ENCODE data around the gene NPAS3.

- TF ChIP-seq CTCF (conservative IDR thresholded peaks at IDR 0.05; ENCODE audit: low read length), result no peak
- TF ChIP-seq EZH2phosphoT487 (IDR thresholded peaks at IDR 0.05; ENCODE audit: borderline replicate concordance), result no peak
Observed at GRCh38 chr14:33617154-33617553, 678.5 kb downstream of the NPAS3 start.

All from Loucy (cell line).